HFF-Myc (cell line): ENCODE measurements around the gene SUPT20H.

Experiments used
- DNase-seq: peaks from one replicate; pipeline ENCODE4 v3.0.0-alpha.2; 2011; ENCODE audit warnings: low read depth; ENCODE audit errors: extremely low read depth
- H3K4me3 ChIP-seq: replicated peaks from 2 replicates; pipeline ENCODE4 v1.5.1; 2011; ENCODE audit warnings: low read depth, mild to moderate bottlenecking, control low read depth, low read length
- TF ChIP-seq, protein P1 (sequence below): IDR thresholded peaks from 2 replicates; pipeline ENCODE4 v1.5.1; 2012; ENCODE audit warnings: mild to moderate bottlenecking, low read depth, low read length, control low read depth; ENCODE audit errors: missing control alignments

Gene SUPT20H

DNA sequence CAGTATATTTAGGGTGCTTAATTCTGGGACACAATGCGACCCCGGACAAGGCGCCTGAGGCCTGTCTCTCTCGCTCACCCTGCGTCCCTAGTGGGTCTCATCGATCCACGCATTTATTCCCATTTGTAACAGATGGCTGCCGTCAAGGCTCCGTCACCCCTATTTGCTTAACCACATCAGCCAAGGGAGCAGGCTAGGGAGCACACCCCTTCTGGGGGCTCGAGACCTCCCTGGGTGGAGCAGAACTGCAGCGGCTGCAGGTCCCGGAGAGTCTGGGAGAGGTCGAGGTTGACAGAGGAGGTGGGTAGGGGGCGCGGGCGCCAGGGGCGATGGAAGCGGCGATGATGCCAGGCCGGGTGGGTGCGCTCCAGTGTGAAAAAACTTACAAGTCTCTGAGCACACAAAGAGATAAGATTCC lies 60.9 kb downstream of the SUPT20H start:
- TF ChIP-seq, protein P1, sequence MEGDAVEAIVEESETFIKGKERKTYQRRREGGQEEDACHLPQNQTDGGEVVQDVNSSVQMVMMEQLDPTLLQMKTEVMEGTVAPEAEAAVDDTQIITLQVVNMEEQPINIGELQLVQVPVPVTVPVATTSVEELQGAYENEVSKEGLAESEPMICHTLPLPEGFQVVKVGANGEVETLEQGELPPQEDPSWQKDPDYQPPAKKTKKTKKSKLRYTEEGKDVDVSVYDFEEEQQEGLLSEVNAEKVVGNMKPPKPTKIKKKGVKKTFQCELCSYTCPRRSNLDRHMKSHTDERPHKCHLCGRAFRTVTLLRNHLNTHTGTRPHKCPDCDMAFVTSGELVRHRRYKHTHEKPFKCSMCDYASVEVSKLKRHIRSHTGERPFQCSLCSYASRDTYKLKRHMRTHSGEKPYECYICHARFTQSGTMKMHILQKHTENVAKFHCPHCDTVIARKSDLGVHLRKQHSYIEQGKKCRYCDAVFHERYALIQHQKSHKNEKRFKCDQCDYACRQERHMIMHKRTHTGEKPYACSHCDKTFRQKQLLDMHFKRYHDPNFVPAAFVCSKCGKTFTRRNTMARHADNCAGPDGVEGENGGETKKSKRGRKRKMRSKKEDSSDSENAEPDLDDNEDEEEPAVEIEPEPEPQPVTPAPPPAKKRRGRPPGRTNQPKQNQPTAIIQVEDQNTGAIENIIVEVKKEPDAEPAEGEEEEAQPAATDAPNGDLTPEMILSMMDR: no peak
- DNase-seq: no peak
- peak overlapping the region; percentile 96 for H3K4me3 ChIP-seq

DNA sequence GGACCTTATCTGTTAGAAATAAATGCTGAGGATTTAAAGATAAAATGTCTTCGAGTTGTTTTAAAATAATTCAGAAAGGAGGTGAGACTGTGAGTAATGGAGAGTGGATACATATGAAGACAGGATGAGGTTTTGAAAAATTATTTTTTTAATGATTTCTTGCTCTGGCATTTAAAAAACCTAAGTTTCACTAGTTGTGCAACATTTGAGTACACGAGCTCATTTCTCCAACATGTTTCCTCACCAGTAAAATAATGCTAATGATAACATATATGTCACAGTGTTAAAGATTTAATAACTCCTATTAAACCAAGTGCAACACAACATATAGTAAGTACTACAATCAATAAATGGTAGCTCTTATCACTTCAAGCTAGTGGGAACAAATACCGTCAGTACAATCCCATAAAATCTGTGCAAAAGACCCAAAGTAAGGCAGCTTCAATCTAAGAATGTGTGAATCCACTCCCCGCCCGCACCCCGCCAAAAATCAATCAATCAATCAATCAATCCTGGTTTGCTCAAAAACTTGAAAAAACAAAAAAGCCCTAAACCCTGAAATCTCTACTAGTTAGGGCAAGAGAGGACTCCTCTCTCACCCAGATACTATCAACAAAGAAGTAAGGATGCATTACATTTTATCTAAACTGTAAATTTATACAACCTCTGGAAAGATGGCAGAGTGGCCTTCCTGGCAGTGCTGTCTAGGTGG lies 61.6 kb downstream of the SUPT20H start:
- TF ChIP-seq, protein P1: no peak
- peak overlapping the region; percentile 96 for H3K4me3 ChIP-seq
- no peak for DNase-seq

DNA sequence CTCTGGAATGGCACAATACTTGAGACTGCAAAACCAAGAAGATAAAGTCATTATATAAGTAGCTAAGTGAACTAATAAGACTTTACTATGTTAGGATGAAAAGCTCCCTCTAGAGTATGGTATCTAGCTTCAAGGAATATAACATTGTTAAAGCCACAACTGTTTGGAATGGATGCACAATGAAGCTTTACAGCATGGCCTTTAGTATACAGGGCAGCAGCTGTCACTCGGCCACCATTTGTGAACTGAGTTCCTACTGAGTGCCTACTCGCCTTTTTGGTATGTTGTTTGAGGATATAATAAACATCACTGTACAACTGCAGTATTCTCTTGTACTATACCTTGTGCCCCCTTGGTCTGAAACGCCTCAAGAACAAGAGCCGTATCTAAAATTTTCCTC lies 67.1 kb downstream of the SUPT20H start:
- H3K4me3 ChIP-seq: no peak overlapping the region
- TF ChIP-seq, protein P1: no peak
- DNase-seq: no peak

DNA sequence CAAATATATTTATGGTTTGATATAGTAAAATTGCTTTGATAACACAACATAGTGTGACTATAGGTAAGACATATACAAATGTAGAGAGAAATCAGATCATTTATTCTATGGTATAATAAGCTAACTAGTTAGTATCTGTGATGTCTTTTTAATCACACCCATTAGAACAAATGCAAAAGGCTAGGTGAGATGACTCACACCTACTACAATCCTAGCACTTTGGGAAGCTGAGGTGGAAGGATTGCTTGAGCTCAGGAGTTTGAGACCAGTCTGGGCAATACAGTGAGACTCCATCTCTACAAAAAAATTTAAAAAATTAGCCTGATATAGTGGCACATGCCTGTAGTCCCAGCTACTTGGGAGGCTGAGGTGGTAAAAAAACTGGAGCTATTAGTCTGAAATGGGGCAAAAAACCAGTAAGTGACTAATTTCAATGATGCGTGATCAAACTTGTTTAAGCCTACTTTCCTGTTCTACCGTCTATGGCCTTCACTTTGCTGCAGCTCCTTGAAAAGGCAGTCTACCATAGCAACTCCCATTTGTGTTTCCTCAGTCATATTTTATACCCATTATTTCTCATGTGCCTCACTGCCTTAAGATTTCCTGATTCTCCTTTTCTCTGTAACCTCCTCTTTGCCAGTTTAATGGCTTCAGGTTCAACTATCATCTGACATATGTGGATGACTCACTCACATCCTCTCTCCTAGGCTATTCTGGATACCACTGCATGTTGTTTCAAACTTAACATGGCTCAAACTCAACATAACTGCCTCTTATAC lies 72.8 kb downstream of the SUPT20H start:
- TF ChIP-seq, protein P1: no peak
- no peak overlapping the region for H3K4me3 ChIP-seq
- peak; percentile 35 for DNase-seq

DNA sequence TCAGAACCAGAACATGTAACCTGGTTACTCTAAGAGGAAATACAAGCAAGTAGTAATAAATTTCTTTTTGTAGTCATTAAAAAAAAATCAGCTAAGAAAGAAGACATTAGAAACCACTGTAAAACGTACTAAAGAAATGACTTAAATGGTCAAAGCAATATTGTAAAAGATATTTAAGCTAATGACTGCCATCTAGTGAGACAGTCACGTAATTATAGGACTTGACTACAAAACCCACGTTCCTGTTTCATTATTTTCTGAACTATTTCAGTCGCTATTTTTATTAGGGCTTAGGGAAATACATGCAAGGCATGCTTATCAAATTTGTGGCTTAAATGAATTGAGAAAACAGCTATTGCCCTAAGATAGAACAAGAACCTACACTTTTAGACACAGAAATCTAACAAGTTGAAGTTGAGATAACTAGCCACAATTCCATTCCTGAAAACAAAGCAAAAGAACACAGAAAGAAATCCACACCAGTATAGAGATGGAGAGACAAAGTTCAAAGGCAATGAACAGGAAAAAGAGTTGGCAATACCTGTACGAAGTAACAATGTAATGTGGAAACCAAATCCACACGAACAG lies 78.2 kb downstream of the SUPT20H start:
- TF ChIP-seq, protein P1: no peak
- no peak overlapping the region for H3K4me3 ChIP-seq
- DNase-seq: no peak

DNA sequence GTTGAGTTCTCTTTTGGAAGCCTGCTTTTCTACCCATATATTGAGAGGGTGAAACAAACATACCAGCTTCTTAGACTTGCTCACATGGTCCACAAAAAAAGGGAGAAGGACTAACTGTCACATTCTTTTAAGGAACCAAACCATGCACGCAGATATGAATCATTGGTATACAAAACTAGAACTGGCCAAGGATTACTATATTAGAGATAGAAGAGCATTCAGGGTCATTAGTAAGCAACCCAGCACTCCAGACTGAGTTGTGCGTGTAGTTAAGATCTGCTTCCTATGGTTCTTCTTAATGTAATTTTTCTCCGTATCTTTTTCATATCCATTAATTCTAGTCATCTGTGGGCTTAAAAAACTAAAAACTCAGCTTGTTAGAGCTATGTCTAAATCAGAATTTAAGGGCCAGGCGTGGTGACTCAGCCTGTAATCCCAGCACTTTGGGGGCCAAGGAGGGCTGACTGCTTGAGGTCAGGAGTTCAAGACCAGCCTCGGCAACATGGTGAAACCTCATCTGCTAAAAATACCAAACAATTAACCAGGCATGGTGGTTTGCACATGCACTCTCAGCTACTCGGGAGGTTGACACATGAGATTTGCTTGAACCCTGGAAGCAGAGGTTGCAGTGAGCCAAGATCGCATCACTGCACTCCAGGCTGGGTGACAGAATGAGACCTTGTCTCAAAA lies 80.0 kb downstream of the SUPT20H start:
- TF ChIP-seq, protein P1: no peak
- no peak for DNase-seq
- H3K4me3 ChIP-seq: no peak overlapping the region
